NCI-H2227 (cell line): ENCODE data around the gene CENPP.

Experiments
- DNase-seq: peaks from one replicate; lab custom pipeline; 2025; ENCODE audit not compliant: unreplicated experiment; lab: John Stamatoyannopoulos, UW

Gene CENPP

DNA sequence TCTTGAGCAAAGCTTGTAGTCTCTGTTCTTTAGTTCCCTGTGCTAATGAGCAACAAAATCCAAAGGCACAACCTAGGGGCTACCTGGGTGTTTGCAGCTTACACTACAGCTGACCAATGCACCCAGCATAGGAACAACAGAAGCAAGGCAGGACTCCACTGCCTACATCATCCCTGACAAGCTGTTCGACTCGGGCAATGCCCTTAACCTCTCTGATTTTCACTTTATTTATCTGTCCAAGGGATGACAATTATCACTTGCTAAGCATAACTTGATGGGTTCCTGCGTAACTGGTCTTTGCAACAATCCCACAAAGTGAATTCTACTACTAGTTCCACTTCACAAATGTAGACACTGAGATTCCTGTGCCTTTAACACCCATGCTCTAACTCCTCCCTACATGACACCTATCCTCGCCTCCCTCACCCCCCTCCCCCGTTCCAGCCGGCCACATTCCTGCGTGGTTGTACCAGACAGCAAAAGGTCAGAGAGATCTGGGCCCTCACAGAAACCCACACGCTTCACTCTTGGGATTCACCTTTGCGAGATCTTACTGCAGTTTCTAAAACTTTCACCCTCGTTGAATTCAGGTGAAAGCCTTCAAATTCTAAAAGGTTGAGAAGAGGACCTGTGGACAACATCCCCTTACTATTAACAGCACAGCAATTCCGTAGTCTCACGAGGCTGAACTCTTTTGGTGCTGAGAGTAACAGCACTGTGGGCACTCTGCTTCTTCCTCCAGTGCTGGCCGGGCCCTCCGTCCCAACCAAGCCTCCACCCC is 343.2 kb downstream of the CENPP start:
- DNase-seq, result no peak

DNA sequence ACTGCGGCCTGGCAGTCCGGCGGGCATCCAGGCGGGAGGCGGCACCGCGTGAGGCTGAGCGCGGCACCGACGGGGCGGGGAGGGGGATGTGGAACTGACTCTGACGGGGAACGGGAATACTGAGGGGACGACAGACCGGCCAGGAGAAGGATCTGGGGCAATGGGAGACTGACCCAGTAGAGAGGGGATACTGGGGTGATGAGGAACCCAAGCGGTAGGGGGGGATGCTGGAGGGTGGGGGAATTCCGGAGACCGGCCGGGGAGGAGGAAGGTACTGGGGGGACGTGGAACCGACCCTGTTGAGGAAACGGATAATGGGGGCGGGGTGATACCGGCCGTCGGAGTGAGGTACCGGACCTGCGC is 343.8 kb downstream of the CENPP start:
- DNase-seq, result no peak
